GM18526 (cell line): Measurements from ENCODE around the gene CP.

ENCODE experiments used
- POLR2A ChIP-seq: IDR thresholded peaks from 3 replicates; pipeline ENCODE4 v1.6.1; 2011; ENCODE audit not compliant: insufficient read length; ENCODE audit errors: extremely low read depth

Gene CP

DNA sequence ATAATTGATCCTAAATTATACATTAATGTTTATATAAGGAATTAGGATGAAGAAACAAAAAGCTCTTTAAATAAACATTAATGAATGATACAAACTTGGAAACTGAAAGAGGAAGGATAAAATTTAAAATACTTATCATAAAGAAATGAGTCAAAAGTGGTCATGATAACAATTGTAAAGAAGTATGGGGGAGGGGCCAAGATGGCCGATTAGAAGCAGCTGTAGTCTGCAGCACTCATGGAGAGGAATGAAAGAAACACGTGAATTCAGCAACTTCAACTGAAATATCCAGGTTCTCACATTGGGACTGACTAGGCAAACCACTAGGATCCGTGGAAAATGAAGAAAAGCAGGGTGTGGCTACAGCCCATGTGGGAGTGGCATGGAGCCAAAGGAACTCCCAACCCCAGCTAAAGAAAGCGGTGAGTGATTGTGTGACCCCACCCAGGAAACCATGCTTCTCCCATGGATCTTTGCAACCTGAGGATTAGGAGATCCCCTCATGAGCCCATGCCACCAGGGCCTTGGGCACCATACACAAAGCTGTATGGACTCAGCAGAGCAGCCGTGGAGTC is 13.1 kb upstream of the CP start:
- no peak for TF ChIP-seq POLR2A

DNA sequence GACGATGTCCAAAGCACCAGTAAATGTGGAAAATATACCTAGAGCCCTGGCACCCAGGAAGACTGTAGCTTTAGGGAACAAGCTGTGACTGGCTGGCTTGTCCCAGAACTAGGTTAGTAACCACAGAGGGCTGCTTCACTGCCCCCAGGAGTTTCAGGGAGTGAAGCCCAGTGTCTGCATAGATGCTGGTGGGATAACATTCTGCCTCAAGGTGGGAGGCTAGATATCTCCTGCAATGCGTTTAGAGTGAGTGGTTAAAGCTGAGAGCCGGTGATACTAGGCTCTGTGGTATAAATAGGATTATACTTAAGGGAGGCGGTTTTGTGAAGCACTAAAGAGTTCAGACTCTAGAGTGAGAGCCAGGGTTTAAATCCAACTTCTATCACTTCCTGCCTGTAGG is 11.7 kb upstream of the CP start:
- no peak for TF ChIP-seq POLR2A

DNA sequence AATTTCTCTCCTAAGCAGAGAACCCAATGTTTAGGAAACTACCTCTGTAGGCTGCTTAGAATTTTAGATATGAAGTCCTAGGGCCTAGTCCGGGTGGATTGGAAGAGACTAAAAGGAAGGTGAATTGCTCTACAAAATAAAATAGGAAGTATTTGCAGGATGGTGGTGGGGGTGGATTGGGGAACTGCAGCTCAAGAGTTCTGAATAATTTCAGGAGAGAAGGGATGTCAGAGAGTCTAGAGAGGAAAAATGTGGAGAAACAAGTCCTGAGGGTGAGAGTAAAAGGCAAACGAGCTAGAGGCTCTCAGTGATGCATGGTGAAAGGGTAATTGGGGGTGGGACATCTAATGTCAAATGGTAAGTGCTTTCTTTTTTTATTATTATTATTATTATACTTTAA is 10.2 kb upstream of the CP start:
- TF ChIP-seq POLR2A: no peak

DNA sequence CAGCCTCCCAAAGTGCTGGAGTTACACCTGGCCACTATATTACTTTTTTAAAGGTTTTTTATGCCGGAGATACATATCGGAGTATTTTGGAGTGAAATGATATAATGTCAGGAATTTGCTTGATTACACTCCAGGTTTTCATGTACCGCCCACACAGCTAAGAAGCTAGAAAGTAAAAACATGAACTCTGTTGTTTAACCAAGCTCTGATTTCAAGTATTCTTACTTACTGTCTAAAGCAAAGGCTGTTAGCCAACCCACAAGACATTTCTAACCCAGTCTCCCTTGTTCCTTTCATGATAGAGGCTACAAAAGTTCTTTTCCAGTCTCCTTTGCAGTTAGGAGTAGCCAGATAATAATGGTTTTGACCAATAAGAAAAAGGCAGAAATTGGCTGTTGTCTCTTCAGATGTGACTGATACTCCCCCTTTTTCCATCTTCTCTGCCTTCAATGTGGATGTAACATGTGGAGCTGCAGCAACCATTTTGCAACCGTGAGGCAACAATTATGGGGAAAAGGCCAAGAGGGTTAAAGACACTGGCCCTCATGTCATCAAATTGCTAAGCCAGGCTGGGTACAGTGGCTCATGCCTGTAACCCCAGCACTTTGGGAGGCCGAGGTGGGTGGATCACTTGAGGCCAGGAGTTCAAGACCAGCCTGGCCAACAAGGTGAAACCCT is 6.1 kb upstream of the CP start:
- TF ChIP-seq POLR2A: no peak

DNA sequence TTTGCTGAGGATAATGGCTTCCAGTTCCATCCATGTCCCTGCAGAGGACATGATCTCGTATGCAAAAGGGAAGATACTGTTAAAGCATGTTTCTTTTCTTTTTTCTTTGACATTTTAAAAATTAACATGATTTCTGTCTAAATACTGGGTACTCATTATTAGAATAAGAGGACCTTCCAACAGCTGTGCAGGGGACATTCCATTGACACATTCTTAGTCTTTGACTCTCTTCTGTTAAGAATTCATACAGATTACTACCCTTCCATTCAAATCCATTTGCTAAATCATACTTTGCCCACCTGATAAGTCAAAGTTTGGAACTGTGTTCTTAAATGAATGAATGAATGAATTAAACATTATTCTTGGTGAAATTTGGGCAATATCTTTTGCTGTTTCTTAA is 5.1 kb upstream of the CP start:
- no peak for TF ChIP-seq POLR2A

DNA sequence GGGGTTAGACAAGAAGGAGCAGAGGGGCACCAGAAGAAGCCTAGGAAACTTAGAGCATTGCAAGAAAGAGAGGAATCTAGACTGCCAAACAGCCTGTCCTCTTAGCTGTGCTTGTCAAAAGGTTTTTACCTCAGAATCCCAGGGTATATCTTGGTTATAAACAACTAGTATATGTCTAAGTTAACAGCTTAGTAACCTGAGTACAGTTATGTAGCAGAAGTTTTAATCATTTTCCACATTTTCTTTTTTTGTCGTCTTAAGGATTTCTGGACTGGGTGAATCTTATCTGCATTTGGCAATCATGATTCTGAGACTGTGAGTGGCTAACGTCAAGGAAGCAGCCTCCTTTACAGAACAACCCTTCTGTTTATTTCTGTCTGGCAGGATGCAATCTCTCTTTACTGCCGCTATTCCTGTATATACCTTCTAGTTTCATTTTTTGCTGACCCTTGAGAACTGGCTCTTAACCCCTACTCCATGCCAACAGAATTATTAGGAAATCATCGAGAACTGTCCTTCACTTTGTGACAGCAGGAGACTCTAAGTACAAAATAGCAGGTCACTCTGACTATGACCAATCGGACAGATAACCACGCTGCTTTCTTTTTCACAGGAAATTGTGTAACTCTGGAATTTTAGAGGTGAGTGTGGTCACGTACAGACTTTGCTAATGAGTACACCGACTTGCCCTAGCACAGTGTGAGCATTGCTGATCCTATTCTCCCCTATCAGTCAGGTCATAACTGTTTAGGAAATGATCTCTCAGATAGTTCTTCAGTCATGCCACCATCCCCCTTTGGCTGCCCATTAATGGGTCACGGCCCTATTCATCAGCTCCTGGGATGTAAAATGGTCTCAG is 3.3 kb upstream of the CP start:
- TF ChIP-seq POLR2A: no peak

DNA sequence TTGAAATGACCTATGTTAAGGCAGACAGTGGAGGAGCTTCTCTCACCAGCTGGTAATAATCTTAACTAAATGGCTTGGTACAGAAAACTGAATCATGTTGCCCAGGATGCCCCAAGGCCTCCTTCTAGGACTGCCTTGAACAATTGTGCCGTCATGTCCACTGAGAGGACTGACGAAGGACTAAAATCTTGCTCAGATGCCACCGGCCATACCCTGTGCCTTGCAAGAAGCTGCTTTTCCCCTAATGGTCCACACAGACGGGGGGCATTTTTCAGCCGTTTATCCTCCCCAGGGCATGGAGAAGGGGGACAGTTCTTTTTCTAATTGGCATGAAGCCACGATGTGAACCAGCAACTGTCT is 1.8 kb upstream of the CP start:
- no peak for TF ChIP-seq POLR2A

DNA sequence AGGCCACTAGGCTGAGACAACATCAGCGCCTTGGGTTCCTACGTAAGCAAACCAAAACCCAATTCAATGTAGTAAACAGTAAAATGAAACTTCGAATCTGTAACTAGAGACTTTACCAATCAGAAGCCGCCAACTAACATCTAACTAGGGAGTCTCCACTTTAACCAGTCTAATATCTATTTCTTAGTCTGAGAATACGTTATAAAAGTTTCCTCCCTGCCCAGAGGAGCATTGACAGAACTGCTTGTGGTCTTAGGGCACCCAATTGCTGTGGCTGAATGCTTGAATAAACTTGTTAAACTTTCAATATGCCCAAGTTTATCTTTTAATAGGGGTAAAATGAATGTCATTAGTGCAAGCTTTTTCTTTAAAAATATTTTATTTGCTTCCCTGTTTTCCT is 4.3 kb downstream of the CP start:
- no peak for TF ChIP-seq POLR2A

DNA sequence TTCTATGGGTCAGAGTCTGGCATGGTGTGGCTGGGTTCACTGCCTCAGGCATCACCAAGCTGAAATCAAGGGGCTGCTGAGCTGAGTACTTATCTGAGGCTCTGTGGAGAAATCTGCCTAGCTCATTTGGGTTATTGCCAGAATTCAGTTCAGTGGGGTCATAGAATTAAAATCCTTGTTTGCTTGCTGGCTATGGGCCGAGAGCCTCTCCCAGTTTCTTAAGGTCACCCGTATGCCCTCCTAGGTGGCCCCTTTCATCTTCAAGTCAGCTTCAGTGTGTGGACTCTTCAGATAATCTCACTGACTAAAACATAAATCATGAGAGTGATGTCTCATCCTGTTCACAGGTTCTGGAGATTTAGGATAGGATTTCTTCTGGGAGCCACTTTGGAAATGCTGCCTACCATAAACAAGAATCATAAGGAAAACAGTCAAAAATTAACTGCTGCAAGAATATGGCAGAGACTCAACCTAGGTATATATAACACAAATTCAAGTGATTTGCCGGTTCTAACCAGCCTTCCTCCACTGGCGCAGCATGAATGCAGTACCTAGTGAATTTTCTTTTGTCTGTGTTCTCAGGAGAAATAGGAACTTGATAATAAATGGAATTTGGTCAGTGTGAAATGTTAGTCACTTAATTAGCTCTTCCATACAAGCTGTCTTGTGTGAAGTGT is 5.3 kb downstream of the CP start:
- TF ChIP-seq POLR2A: no peak

DNA sequence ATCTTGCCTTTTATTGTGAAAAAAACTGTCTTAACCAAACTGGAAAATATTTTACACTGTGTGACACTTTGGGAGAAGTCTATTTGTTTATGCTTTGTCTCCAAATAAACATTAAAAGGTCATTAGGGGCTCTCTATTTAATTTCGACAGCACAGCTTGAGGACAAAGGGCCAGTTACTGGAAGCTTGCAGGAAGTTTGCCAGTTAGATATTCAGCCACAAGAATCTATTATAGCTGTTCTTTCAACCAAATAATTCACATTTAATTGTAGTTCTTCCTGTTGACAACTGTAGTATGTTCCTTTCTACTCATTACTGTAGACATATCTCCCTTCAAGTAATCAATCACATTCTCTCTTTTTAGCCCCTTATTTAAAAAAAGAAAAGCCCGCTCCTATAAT is 6.1 kb downstream of the CP start:
- no peak for TF ChIP-seq POLR2A

DNA sequence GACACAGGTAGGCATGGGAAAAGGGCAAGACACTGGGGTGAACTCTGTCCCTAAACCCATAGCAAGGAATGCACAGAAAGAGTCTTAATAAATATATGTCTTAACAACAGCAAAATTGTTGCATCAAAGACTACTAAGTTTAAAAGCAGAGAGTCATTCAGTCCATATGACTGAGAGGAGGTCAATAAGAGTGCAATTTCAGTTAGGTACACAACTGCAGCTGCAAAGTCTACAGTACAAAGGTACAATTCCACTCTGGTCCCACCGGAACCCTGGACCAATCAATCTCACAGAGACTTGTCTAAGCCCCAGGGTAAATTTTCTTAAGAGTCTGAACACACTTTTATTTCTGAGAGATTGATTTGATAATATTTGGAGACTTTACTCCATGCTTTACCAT is 6.9 kb downstream of the CP start:
- TF ChIP-seq POLR2A: no peak

DNA sequence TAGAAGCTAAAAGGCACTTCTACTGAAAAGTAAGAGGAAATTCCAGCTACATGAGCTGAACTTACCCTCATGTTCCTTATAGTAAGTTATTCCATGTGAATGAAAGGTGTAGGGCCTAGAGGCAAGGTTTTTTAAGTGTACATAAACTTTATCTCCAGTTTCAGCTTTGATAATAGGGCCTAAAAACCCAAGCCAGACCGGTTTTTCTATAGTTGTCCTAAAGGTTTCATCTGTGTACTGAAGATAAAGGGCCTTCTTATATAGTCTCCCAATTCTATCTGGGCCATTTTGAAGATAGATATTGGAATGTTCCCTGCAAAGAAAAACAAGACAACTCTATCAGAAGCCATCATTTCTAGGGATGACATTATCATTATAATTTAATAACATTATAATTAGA is 9.2 kb downstream of the CP start:
- TF ChIP-seq POLR2A: no peak

DNA sequence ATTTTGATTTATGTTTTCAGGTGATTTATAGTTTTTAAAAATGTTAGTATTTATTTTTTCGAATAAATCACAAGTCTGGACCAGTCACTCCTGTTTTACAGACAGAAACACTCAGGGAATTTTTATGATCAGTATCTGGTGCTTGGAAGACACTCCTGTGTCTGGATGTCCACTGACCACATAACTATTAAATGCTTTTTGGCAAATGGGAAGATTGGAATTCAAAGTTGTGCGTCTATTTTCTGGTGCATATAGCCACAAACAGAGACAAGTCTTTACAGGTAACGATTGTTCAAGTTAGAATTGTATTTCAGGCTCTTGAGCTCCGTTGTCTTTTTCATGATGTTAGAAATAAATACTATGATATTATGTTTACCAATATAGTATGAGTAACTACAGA is 12.2 kb downstream of the CP start:
- TF ChIP-seq POLR2A: no peak

DNA sequence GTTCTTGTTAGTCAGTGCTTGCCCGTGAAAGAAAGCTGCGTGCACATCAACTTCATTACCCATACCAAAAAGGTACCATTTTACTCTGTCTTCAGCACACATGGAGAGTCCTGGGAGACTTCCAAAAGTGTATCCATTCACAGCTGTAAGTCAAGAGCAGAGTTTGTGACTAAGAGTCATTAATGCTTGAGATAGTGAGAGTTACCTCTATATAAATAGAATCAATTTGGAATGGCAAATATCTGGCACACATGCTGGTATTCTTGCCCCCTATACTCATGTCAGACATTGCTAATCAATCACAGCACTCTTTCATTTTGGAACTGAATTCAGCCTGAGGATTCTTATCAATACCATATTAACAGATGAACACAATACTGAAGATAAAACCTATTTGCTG is 14.2 kb downstream of the CP start:
- TF ChIP-seq POLR2A: no peak

DNA sequence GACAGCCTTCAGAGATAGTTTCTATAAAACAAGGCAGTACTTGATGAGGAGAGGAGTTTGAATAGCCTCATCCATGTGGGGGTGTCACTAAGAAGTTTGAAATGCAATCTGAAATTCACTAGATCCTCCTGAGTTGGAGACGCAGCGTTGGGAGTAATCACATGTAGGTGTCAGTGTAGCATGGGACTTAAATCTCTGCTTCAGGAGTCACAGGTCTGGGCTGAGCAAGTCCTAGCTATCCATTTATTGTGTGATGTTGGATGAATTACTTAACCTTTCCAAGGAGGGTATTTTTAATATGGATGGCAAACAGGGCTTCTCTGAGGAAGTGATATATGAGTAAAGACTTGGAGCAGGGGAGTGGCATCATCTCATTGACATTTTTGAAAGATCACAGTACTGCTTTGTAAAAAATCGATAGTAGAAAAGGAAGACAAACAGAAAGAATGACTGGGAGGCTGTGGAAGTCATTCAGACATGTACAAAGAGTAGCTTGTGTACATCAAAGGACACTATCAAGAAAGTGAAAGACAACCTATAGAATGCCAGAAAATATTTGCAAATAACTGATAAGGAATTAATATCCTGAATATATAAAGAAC is 17.1 kb downstream of the CP start:
- no peak for TF ChIP-seq POLR2A
